ENCODE measurements around the gene SH3PXD2B.

SH3PXD2B gene
- 0 to 1.4 (median 0.13) reads per million in 9 experiments for total RNA-seq

DNA sequence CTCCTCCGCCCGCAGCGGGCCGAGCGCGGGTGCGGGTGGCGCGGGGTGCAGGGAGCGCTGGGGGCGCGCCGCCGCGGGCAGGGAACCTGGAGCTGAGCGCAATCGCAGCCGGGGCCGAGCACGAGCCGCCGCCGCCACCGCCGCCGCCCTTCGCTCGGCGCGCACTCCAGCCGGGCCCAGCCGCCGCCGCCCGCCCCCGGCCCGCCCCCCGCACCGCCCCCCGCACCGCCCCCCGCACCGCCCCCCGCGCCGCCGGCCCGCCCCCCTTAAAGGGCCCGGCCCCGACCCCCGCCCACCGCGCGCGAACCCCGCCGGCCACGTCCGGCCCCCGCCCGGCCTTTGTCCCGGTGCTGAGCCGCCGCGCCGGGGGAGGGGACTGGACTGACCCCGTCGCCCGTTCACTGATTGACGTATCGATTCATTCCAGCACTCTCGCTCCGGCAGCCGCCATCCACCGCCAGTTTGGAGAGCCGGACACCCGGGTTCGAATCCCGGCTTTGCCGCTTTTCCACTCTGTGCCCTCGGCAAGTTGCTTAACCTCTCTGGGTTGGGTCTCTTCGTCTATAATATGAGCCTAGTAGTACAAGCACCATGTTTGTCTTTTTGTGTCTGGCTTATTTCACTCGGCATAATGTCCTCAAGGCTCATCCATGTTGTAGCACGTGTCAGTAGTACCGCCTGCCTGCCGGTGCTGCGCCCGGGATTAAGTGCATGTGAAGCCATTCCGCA lies at the start of gene SH3PXD2B:
Gene SH3PXD2B (minus strand): TSS at position 168 of the 729 bp plus-strand sequence. CDS start 173 bp downstream, outside the sequence.
- H3K4me3 Mint-ChIP-seq, result peak within 1 kb of the TSS; percentile 86
- no peaks in the 10 kb centered on the region for H3K9me3 Mint-ChIP-seq
- peak within 1 kb of the TSS in 1 of 2 donors; percentile 70 for H3K27ac Mint-ChIP-seq
- peaks cover 3% of the 10 kb centered on the region for H3K36me3 Mint-ChIP-seq (ENCODE audit: insufficient read depth)
- ATAC-seq (replicated peaks), result peak; percentile 88
- H3K27me3 Mint-ChIP-seq, result peaks cover 50 to 65% of the 10 kb centered on the region in 2 donors
- peak in 2 of 3 experiments; percentile 21 to 42 for DNase-seq
- H3K4me1 Mint-ChIP-seq (ENCODE audit: low read depth in 2 of 2), result peaks cover 11 to 12% of the 10 kb centered on the region in 2 donors

DNA sequence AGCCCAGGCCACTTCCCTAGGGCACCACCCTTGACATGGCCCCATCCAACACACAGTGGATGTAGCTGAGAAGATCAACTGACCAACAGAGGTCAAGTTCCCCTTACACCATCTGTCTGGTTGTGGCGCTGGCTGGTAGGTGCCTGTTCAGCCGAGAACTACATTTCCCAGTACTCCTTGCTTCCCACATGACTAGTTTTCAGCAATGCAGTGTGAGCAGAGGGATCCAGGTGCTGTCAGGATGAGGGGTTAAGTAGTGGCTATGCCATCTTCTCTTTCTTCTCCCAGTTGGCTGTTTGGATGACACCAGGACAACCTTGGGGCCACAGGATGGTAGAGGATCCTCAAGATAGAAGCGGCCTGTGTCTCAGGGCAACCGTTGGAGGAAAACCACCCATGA lies 48.6 kb upstream of the SH3PXD2B start:
- DNase-seq (no peak), ATAC-seq (replicated peaks) (no peak)
- Mint-ChIP-seq H3K36me3 (ENCODE audit: insufficient read depth) (peaks cover 3% of the 10 kb centered on the region), H3K4me1 (ENCODE audit: low read depth in 2 of 2) (no peaks in the 10 kb centered on the region), H3K27ac (no peak overlapping the region), H3K27me3 (peaks cover 46 to 77% of the 10 kb centered on the region in 2 donors), H3K9me3 (no peaks in the 10 kb centered on the region), H3K4me3 (no peak overlapping the region)

DNA sequence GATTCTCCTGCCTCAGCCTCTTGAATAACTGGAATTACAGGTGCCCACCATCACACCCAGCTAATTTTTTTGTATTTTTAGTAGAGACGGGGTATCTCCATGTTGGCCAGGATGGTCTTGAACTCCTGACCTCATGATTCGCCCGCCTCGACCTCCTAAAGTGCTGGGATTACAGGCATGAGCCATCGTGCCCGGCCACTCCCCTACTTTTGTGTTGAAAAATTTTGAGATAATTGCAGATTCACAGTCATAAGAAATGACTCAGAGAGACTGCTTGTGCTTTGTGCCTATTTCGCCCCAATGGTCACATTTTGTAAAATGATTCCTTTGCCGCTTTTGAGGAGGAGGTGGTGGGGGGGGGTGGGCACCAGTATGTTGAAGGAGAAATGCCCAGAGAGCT lies 48.1 kb upstream of the SH3PXD2B start:
- Mint-ChIP-seq H3K9me3 (no peaks in the 10 kb centered on the region), H3K27me3 (peaks cover 48 to 77% of the 10 kb centered on the region in 2 donors), H3K4me1 (ENCODE audit: low read depth in 2 of 2) (no peaks in the 10 kb centered on the region), H3K36me3 (ENCODE audit: insufficient read depth) (peaks cover 3% of the 10 kb centered on the region), H3K27ac (no peak overlapping the region), H3K4me3 (no peak overlapping the region)
- no peak for ATAC-seq (replicated peaks)
- DNase-seq, result no peak

DNA sequence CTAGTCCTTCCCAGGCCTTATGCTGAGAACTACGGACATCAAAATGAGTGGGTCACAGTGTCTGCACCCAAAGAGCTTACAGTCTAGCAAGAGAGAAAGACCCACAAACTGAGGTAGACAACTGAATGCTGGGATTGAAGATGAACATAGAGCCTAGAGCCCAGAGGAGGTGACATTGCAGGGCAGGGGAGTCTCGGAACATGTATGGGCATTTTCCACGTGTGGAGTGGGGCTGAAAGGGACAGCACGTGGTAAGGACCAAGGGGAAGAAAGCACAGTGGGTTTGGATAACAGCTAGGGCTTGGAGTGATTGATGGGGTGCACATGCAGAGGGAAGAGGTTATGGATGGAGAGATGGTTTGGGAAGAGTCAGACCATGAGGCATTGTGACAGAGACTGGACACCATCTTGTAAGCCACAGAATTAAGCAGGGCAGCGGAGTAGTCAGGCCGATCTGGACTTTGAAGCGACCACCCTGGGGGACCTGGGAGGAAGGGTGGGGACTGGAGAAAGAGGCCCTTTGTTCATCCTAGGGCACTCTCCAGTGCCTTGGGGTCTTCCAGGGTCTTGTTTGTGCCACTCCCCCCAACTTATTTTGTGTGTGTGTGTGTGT lies 47.5 kb upstream of the SH3PXD2B start:
- ATAC-seq (replicated peaks), result no peak
- no peak for DNase-seq
- no peak overlapping the region for H3K4me3 Mint-ChIP-seq
- peaks cover 47 to 77% of the 10 kb centered on the region in 2 donors for H3K27me3 Mint-ChIP-seq
- no peak overlapping the region for H3K27ac Mint-ChIP-seq
- H3K36me3 Mint-ChIP-seq (ENCODE audit: insufficient read depth), result peaks cover 3% of the 10 kb centered on the region
- H3K9me3 Mint-ChIP-seq, result no peaks in the 10 kb centered on the region
- H3K4me1 Mint-ChIP-seq (ENCODE audit: low read depth in 2 of 2), result no peaks in the 10 kb centered on the region

DNA sequence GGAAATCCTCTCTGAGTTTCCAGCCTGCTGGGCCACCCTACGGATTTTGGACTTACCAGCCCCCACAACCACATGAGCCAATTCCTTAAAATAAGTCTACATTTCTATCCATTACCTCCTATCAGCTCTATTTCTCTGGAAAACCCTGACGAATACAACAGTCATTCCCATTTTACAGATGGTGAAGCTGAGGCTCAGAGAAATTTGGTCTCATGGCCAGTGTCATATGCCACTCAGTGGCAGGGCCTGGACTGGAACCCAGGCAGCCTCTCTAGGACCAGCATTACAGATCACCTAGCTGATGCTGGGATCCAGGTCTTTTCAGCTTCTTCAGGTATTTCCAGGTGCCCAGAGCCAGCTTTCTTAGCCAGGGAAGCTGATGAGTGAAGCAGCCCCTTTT lies 45.0 kb upstream of the SH3PXD2B start:
- no peaks in the 10 kb centered on the region for H3K9me3 Mint-ChIP-seq
- peaks cover 0 to 2% of the 10 kb centered on the region in 2 donors for H3K4me1 Mint-ChIP-seq (ENCODE audit: low read depth in 2 of 2)
- H3K4me3 Mint-ChIP-seq, result no peak overlapping the region
- ATAC-seq (replicated peaks) (no peak), DNase-seq (no peak)
- peaks cover 3% of the 10 kb centered on the region for H3K36me3 Mint-ChIP-seq (ENCODE audit: insufficient read depth)
- H3K27me3 Mint-ChIP-seq, result peaks cover 49 to 77% of the 10 kb centered on the region in 2 donors
- H3K27ac Mint-ChIP-seq, result no peak overlapping the region

DNA sequence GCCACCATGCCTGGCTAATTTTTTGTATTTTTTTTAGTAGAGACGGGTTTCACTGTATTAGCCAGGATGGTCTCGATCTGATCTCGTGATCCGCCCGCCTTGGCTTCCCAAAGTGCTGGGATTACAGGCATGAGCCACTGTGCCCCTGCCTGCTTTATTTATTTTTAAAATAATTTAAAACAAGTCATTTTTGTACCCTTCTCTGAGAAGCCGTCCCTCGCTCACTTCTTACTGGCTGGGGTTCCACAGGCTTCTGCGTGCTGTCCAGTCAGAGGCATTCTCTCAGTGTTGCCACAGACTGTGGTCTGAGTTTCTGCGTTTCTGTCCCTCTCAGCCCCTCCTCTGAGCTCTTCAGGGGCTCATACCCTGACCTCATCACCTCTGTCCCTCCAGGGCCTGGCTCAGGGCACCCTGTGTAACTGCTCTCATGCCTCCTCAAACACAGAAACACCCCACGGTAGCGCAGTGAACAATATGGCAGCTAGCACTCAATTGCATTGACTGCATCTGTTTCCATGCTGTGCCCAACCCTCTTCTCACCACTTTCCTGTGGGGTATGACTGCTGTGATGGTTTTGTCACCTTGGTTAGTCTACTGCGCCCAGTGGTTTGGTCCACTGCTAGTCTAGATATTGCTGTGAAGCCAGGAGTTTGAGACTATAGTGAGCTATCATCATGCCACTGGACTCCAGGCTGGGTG lies 44.3 kb upstream of the SH3PXD2B start:
- no peak for ATAC-seq (replicated peaks)

DNA sequence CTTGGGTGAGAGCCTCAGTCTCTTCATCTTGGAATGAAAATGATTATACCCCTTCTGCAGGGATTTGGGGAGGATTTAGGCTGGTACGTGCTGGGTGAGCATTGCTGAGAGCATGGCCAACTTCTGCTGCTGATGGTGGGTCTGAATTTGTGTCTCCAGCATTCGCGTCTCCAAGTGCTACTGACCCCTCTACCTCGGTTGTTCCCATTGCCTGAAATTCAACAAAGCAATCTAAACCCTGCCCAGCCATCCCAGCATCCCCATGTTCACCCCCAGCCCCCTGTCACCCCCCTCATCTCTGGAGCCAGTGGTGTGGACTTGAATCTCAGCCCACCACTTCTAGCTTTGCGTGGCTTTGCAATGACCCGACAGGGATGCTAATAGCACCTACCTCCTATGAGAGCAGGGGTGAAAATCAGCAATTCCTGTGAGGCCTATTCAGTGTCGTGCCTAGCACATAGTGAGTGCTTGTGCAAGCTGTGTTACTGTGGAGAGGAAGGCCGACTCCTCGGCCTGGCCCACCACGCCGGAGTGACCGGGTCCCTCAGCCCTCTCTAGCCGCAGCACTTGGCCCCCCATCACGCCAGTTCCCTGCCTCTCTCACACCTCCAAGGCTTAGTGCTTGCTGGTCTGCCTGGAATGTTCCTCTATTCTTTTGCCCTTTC lies 43.4 kb upstream of the SH3PXD2B start:
- no peak for DNase-seq
- H3K36me3 Mint-ChIP-seq (ENCODE audit: insufficient read depth), result peaks cover 3% of the 10 kb centered on the region
- no peak overlapping the region for H3K27ac Mint-ChIP-seq
- H3K4me1 Mint-ChIP-seq (ENCODE audit: low read depth in 2 of 2), result peaks cover 0 to 2% of the 10 kb centered on the region in 2 donors
- ATAC-seq (replicated peaks), result no peak
- H3K4me3 Mint-ChIP-seq, result no peak overlapping the region
- H3K9me3 Mint-ChIP-seq, result no peaks in the 10 kb centered on the region
- peaks cover 53 to 84% of the 10 kb centered on the region in 2 donors for H3K27me3 Mint-ChIP-seq

More for the DNA sequence above, 44.3 kb upstream of the SH3PXD2B start:
- H3K36me3 Mint-ChIP-seq (ENCODE audit: insufficient read depth), result peaks cover 3% of the 10 kb centered on the region
- H3K4me1 Mint-ChIP-seq (ENCODE audit: low read depth in 2 of 2), result peaks cover 0 to 2% of the 10 kb centered on the region in 2 donors
- no peak for DNase-seq
- H3K4me3 Mint-ChIP-seq, result no peak overlapping the region
- H3K27ac Mint-ChIP-seq, result no peak overlapping the region
- H3K9me3 Mint-ChIP-seq, result no peaks in the 10 kb centered on the region
- peaks cover 55 to 77% of the 10 kb centered on the region in 2 donors for H3K27me3 Mint-ChIP-seq

DNA sequence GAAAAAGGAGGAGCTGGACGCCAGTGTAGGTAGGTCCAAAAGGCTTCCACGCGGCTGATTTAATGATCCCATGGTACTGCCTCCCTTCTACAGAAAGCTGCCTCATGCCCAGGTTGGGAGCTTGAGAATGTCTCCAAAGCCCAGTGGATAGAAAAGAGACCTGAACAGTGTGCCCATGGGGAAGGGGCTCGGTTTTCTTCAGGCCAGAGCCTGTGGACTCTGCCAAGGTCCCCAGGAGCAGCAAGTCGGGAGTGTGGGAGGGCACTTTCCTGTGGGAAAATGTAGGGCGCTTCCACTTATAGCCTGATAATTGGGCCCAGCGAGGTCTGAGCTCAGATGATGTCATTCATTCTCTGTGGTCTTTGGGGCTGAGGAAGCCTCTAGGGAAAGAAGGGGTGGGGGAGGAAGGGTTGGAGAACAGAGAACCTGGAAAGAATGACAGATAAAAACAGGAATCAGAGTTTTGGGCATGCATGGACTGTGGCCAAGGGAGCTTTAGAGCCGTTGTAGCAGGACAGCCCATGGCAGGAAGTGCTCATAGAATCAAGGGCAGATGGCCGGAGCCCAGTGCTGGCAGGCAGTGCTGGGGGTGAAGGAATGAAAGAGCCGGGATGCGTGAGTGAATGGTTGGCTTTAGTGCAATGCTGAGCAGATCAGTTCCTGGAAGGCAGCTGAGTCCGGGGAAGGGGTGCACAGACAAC lies 42.5 kb upstream of the SH3PXD2B start:
- H3K36me3 Mint-ChIP-seq (ENCODE audit: insufficient read depth), result peaks cover 3% of the 10 kb centered on the region
- DNase-seq, result no peak

DNA sequence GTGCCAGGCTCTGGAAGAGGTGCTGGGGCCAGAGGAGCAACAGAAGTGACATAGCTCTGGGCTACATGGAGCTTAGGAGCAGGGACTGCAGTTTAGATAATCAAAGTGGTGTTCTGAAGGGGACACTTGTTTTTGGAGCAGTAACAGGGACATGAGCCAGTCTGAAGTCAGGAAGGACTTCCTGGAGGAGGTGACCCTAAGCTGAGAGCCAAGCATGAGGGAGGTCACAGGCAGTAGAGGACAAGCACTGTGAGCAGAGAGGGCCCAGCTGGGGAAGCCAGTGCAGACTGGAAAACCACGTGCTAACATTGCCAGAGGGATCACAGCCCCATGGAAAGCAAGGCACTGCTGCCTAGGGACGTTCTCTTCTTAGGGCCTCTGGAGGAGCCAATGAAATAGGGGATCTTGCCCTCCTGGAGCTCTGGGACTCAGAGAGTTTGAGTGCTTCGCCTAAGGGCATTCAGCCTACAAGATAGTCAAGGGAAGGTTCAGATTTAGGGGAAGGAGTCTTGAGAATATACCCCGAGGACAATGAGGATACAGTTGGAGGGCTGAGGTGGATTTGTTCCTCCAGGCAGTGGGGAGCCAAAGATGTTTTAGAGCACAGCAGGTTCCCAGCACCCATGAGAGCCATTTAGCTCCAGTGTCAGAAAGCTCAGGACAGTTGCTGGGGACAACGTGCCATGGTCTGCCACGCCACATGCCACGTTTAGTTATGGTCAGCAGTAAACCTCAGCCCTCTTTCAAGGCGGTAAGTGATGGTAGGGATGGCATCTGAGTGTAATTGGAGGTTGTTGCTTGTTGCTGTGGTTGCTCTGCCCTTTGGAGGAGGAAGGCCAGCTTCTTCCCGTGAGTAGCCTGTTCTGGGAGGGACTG lies 40.5 kb upstream of the SH3PXD2B start:
- Mint-ChIP-seq H3K27me3 (peaks cover 57 to 98% of the 10 kb centered on the region in 2 donors), H3K4me1 (ENCODE audit: low read depth in 2 of 2) (peaks cover 0 to 2% of the 10 kb centered on the region in 2 donors), H3K27ac (no peak overlapping the region), H3K36me3 (ENCODE audit: insufficient read depth) (no peaks in the 10 kb centered on the region), H3K4me3 (no peak overlapping the region), H3K9me3 (no peaks in the 10 kb centered on the region)
- ATAC-seq (replicated peaks) (no peak), DNase-seq (no peak)

More for the DNA sequence above, 42.5 kb upstream of the SH3PXD2B start:
- Mint-ChIP-seq H3K27me3 (peaks cover 58 to 88% of the 10 kb centered on the region in 2 donors), H3K4me3 (no peak overlapping the region), H3K9me3 (no peaks in the 10 kb centered on the region), H3K4me1 (ENCODE audit: low read depth in 2 of 2) (peaks cover 0 to 2% of the 10 kb centered on the region in 2 donors), H3K27ac (no peak overlapping the region)
- no peak for ATAC-seq (replicated peaks)

DNA sequence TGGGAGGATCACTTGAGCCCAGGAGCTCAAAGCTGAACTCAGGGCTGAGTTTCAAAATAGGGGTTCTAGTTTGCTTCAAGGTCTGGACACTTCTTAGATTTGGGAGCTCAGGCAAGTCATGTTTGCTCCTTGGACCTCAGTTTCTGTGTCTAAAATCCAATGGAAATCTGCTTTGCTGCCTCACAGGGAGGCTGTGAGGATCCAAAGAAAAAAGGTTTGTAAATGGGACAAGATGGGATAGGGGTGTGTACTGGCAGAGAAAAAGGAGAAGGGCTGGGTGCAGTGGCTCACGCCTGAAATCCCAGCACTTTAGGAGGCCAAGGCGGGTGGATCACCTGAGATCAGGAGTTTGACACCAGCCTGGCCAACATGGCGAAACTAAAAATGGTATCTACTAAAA lies 39.6 kb upstream of the SH3PXD2B start:
- peaks cover 0 to 2% of the 10 kb centered on the region in 2 donors for H3K4me1 Mint-ChIP-seq (ENCODE audit: low read depth in 2 of 2)
- peaks cover 61 to 100% of the 10 kb centered on the region in 2 donors for H3K27me3 Mint-ChIP-seq
- no peaks in the 10 kb centered on the region for H3K9me3 Mint-ChIP-seq
- DNase-seq (no peak), ATAC-seq (replicated peaks) (no peak)
- no peaks in the 10 kb centered on the region for H3K36me3 Mint-ChIP-seq (ENCODE audit: insufficient read depth)
- no peak overlapping the region for H3K4me3 Mint-ChIP-seq
- no peak overlapping the region for H3K27ac Mint-ChIP-seq

DNA sequence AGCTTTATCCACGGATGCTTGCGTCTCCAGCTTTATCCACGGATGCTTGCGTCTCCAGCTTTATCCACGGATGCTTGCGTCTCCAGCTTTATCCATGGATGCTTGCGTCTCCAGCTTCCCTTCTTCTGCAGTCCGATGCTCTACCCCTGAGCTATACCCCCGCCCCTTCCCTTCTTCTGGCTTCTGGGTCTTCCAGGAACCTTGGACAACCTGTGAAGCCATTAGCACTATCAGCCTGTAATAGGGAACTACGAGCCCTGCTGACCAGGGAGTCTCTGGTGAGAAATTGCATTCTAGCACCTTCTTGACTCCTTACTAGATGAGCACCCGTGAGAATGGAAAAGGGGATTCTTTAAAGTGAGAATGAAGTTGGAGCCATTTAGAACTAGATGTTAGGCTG lies 39.1 kb upstream of the SH3PXD2B start:
- no peaks in the 10 kb centered on the region for H3K9me3 Mint-ChIP-seq
- no peaks in the 10 kb centered on the region for H3K36me3 Mint-ChIP-seq (ENCODE audit: insufficient read depth)
- peaks cover 60 to 100% of the 10 kb centered on the region in 2 donors for H3K27me3 Mint-ChIP-seq
- no peak overlapping the region for H3K27ac Mint-ChIP-seq
- no peak overlapping the region for H3K4me3 Mint-ChIP-seq
- DNase-seq (no peak), ATAC-seq (replicated peaks) (no peak)
- peaks cover 0 to 2% of the 10 kb centered on the region in 2 donors for H3K4me1 Mint-ChIP-seq (ENCODE audit: low read depth in 2 of 2)

DNA sequence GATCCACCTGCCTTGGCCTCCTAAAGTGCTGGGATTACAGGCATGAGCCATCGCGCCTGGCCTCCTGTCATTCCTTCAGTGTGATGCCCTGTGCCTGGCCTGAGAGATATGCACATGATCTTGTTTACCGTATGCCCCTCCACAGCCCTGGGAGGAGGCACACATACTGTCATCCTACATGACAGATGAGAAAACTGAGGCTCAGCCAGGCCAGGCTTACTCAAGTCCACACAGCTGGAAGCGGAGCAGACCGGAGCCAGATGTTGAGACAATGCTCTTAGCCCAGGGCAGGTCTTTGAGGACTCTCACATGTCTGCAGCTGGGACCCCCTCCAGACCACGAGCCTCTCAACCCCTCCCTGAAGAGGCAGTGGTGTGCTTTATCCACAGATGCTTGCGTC lies 38.7 kb upstream of the SH3PXD2B start:
- Mint-ChIP-seq H3K4me3 (no peak overlapping the region), H3K27ac (no peak overlapping the region), H3K36me3 (ENCODE audit: insufficient read depth) (no peaks in the 10 kb centered on the region), H3K4me1 (ENCODE audit: low read depth in 2 of 2) (peaks cover 0 to 2% of the 10 kb centered on the region in 2 donors), H3K27me3 (peaks cover 61 to 100% of the 10 kb centered on the region in 2 donors), H3K9me3 (no peaks in the 10 kb centered on the region)
- DNase-seq, result no peak
- ATAC-seq (replicated peaks), result no peak
